ENCODE measurements around the gene ZNF600. TPM values are rescaled to one million over a fixed set of nuclear protein-coding genes. Genes with fewer than 3 reads are reported as not detected.
"Not testable (repeated sequence)": the region's sequence is repeated elsewhere in the genome, so short reads cannot be mapped to it uniquely, and the experiment has no call there.

The ZNF600 gene
- total RNA-seq, 1 donor from 2014 or later, result 2.9 TPM

DNA sequence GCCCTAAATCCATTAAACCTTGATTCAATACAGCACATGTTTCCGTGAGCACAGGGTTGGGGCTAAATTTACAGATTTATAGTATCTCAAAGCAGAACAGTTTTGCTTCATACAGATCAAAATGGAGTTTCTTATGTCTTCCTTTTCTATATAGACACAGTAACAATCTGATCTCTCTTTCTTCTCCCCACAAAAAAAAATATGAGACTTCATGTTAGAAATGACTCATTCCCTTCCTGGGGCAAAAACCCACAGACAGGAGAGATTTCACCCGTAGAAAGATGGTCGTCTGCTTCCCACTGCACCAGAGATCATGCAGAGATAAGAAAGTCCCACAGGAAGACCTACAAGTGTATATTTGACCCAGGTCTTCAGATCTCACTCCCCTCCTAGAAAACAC lies 44.1 kb downstream of the ZNF600 start:
- peaks cover 12% of the 10 kb centered on the region for H3K27me3 ChIP-seq (ENCODE audit: low read depth)
- no peak overlapping the region for H3K27ac ChIP-seq (replicated peaks)
- no peaks in the 10 kb centered on the region for H3K36me3 ChIP-seq
- no peak for DNase-seq
- intact Hi-C loops (cut with micrococcal nuclease), result no loop called here
- H3K4me3 ChIP-seq, result no peak overlapping the region
- TF ChIP-seq, protein P1, sequence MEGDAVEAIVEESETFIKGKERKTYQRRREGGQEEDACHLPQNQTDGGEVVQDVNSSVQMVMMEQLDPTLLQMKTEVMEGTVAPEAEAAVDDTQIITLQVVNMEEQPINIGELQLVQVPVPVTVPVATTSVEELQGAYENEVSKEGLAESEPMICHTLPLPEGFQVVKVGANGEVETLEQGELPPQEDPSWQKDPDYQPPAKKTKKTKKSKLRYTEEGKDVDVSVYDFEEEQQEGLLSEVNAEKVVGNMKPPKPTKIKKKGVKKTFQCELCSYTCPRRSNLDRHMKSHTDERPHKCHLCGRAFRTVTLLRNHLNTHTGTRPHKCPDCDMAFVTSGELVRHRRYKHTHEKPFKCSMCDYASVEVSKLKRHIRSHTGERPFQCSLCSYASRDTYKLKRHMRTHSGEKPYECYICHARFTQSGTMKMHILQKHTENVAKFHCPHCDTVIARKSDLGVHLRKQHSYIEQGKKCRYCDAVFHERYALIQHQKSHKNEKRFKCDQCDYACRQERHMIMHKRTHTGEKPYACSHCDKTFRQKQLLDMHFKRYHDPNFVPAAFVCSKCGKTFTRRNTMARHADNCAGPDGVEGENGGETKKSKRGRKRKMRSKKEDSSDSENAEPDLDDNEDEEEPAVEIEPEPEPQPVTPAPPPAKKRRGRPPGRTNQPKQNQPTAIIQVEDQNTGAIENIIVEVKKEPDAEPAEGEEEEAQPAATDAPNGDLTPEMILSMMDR (IDR thresholded peaks at IDR 0.05; ENCODE audit: borderline replicate concordance), result no peak
- H3K9me3 ChIP-seq (replicated peaks), result no peaks in the 10 kb centered on the region
- H3K4me1 ChIP-seq, result no peaks in the 10 kb centered on the region

DNA sequence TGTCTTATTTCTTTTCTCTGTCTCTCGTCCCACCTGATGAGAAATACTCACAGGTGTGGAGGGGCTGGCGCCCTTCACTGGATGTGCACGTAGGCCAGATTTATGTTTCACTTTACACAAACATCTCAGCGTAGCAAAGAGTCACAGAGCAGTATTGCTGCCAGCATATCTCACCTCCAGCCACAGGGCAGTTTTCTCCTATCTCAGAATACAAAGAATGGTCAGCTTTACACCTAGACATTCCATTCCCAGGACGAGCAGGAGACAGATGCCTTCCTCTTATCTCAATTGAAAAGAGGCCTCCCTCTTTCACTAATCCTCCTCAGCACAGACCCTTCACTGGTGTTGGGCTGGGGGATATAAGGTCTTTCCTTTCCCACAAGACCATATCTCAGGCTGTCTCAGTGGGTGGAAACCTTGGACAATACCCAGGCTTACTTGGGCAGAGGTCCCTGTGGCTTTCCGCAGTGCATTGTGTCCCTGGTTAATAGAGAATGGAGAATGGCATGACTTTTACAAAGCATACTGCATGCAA lies 44.6 kb downstream of the ZNF600 start:
- peaks cover 12% of the 10 kb centered on the region for H3K27me3 ChIP-seq (ENCODE audit: low read depth)
- H3K9me3 ChIP-seq (replicated peaks), result no peaks in the 10 kb centered on the region
- no peak overlapping the region for H3K27ac ChIP-seq (replicated peaks)
- intact Hi-C loops (cut with micrococcal nuclease), result no loop called here
- DNase-seq, result no peak
- H3K4me1 ChIP-seq, result no peaks in the 10 kb centered on the region
- H3K4me3 ChIP-seq, result no peak overlapping the region
- no peaks in the 10 kb centered on the region for H3K36me3 ChIP-seq
- TF ChIP-seq, protein P1 (IDR thresholded peaks at IDR 0.05; ENCODE audit: borderline replicate concordance), result no peak

DNA sequence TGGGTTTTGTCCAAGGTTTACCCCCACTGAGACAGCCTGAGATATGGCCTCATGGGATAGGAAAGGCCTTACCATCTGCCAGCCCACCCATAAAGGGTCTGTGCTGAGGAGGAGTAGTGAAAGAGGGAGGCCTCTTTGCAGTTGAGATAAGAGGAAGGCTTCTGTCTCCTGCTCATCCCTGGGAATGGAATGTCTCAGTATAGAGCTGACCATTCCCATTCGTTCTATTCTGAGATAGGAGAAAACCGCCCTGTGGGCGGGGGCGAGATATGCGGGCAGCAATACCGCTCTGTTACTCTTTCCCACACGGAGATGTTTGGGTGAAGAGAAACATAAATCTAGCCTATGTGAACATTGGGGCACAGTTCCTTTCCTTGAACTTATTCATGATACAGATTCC lies 45.2 kb downstream of the ZNF600 start:
- H3K4me3 ChIP-seq; H3K36me3 ChIP-seq; H3K9me3 ChIP-seq (replicated peaks); intact Hi-C loops (cut with micrococcal nuclease); H3K27ac ChIP-seq (replicated peaks); H3K4me1 ChIP-seq; DNase-seq: not testable (repeated sequence)
- H3K27me3 ChIP-seq (ENCODE audit: low read depth), result peaks cover 12% of the 10 kb centered on the region

DNA sequence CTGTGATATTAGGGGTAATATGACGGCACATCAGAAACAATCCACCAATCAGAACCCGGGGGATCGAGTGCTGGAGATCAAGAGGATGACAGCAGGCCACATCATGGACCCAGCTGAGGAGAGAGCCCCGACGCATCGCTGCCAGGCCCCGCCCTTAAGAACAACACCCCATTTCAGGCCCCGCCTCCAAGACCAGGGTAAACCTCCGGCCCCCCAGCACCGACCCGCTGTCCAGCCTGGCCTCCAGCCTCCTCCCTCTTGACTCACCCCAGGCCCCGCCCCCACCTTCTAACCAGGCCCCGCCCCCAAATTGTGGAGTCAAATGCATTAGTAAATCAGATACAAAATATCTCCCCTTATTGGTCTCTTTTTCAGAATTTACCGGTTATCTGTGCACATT lies 47.0 kb downstream of the ZNF600 start:
- Histone ChIP-seq H3K36me3 (no peaks in the 10 kb centered on the region), H3K9me3 (replicated peaks) (no peaks in the 10 kb centered on the region), H3K4me1 (peaks cover 17% of the 10 kb centered on the region), H3K27ac (replicated peaks) (no peak overlapping the region), H3K4me3 (no peak overlapping the region), H3K27me3 (ENCODE audit: low read depth) (peaks cover 12% of the 10 kb centered on the region)
- DNase-seq, result no peak
- intact Hi-C loops (cut with micrococcal nuclease), result no loop called here
- TF ChIP-seq, protein P1 (IDR thresholded peaks at IDR 0.05; ENCODE audit: borderline replicate concordance), result no peak

DNA sequence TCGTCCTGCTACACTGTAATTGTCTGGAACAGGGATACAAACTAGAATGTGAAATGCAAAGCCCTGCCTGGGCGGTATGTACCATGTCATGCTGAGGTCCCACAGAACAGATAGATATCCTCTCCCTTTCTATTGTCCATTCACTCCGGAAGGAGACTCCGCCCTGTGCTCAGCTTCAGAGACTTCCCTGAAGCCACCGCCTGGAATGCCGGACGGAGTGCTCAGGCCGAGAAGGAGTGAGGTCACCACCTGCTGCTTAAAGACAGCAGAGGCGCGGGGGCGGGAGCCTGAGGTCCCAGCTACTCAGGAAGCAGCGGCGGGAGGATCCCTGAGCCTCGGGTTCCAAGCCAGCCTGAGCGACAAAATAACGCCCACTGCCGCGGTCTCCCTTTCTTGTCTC lies 50.9 kb downstream of the ZNF600 start:
- peak; percentile 81 for DNase-seq
- H3K27me3 ChIP-seq (ENCODE audit: low read depth), result no peaks in the 10 kb centered on the region
- peaks cover 3% of the 10 kb centered on the region for H3K36me3 ChIP-seq
- peaks cover 26% of the 10 kb centered on the region for H3K4me1 ChIP-seq
- H3K27ac ChIP-seq (replicated peaks), result peak overlapping the region; percentile 94
- peak overlapping the region; percentile 87 for H3K4me3 ChIP-seq
- H3K9me3 ChIP-seq (replicated peaks), result no peaks in the 10 kb centered on the region
- TF ChIP-seq, protein P1 (IDR thresholded peaks at IDR 0.05; ENCODE audit: borderline replicate concordance), result no peak
- intact Hi-C loops (cut with micrococcal nuclease), result no loop called here

DNA sequence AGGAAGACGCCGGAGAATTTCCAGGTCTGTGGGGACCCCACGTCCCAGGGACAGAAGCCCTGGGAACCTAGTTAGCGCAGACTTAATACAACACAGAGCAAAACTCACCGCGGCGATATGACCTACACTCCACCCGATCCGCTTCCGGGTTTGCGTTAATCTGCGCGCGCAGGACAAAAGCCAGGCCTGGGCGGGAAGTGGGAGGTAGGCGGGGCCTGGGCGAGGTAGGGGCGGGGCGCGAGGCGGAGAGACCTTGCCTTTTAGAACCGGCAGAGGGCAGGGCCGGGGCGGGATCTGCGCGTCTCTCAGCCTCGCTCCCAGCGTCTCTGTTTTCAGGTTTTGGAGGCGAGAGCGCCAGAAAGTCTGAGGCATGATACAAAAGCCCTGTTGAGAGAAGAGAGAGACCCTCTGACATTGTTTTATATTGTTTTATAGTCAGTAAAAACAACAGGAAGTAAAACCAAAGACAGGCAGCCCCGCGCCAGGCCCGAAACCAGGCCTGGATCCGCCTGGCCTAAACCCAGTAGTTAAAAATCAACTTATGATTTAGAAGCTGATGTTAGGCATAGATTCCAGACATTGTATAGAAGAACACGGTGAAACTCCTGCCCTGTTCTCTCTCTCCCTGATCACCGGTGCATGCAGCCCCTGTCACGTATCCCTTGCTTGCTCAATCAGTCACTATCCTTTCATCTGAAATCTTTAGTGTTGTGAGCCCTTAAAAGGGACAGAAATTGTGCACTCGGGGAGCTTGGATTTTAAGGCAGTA lies 51.5 kb downstream of the ZNF600 start, which contains the start of gene ZNF611:
Gene ZNF611 (minus strand): TSS at position 152 of the 769 bp plus-strand sequence. CDS start 19,150 bp downstream, outside the sequence.
- Histone ChIP-seq H3K27me3 (ENCODE audit: low read depth) (no peaks in the 10 kb centered on the region), H3K36me3 (peaks cover 7% of the 10 kb centered on the region), H3K27ac (replicated peaks) (peak within 1 kb of the TSS; percentile 94), H3K4me3 (peak within 1 kb of the TSS; percentile 87), H3K4me1 (peaks cover 26% of the 10 kb centered on the region), H3K9me3 (replicated peaks) (no peaks in the 10 kb centered on the region)
- TF ChIP-seq, protein P1 (IDR thresholded peaks at IDR 0.05; ENCODE audit: borderline replicate concordance), result peak; percentile 75
- DNase-seq, result peak; percentile 99
- intact Hi-C loops (cut with micrococcal nuclease), result no loop called here

All from left ventricle myocardium inferior (tissue), 1 donor.